HEK293 (cell line): ENCODE results near the gene ZNF438.

Experiments used
- IKZF3 ChIP-seq: fragments of 450-650 bp; IDR thresholded peaks from 2 replicates; pipeline ENCODE4 v1.5.0; 2018; ENCODE audit warnings: missing biosample characterization, mild to moderate bottlenecking, missing genetic modification characterization, moderate library complexity
- RBAK ChIP-seq: fragments of 450-650 bp; formaldehyde crosslinking; IDR thresholded peaks from 2 replicates; pipeline ENCODE4 v1.5.1; 2016; ENCODE audit warnings: missing biosample characterization, missing genetic modification characterization
- ZNF341 ChIP-seq: fragments of 450-650 bp; formaldehyde crosslinking; IDR thresholded peaks from 2 replicates; pipeline ENCODE4; 2016; ENCODE audit warnings: low read depth, missing biosample characterization, missing genetic modification characterization
- ZNF426 ChIP-seq: fragments of 450-650 bp; formaldehyde crosslinking; IDR thresholded peaks from 2 replicates; pipeline ENCODE4 v1.5.1; 2017; ENCODE audit warnings: missing biosample characterization, missing genetic modification characterization, mild to moderate bottlenecking, inconsistent platforms, moderate library complexity
- ZNF561 ChIP-seq: fragments of 450-650 bp; IDR thresholded peaks from 2 replicates; pipeline ENCODE4 v1.5.1; 2018; ENCODE audit warnings: missing biosample characterization, missing genetic modification characterization, borderline replicate concordance
- ZNF747 ChIP-seq: fragments of 450-650 bp; formaldehyde crosslinking; IDR thresholded peaks from 2 replicates; pipeline ENCODE4 v1.5.1; 2016; ENCODE audit warnings: missing biosample characterization, missing genetic modification characterization
- ZNF792 ChIP-seq: fragments of 450-650 bp; formaldehyde crosslinking; IDR thresholded peaks from 2 replicates; pipeline ENCODE4 v1.5.1; 2016; ENCODE audit warnings: missing biosample characterization, missing genetic modification characterization
- TF ChIP-seq, protein P1 (sequence below): fragments of 450-650 bp; formaldehyde crosslinking; IDR thresholded peaks from 2 replicates; pipeline ENCODE4 v1.5.1; 2016; ENCODE audit warnings: missing biosample characterization, missing genetic modification characterization
- TF ChIP-seq, protein P2 (sequence below): fragments of 450-650 bp; formaldehyde crosslinking; IDR thresholded peaks from 2 replicates; pipeline ENCODE4 v1.5.1; 2016; ENCODE audit warnings: missing biosample characterization, missing genetic modification characterization
- TF ChIP-seq, protein P3 (sequence below): fragments of 450-650 bp; formaldehyde crosslinking; IDR thresholded peaks from 2 replicates; pipeline ENCODE4 v1.5.1; 2016; ENCODE audit warnings: missing biosample characterization, missing genetic modification characterization
- TF ChIP-seq, protein P4 (sequence below): fragments of 450-650 bp; formaldehyde crosslinking; IDR thresholded peaks from 2 replicates; pipeline ENCODE4 v1.5.1; 2016; ENCODE audit warnings: missing biosample characterization, missing genetic modification characterization, borderline replicate concordance

DNA sequence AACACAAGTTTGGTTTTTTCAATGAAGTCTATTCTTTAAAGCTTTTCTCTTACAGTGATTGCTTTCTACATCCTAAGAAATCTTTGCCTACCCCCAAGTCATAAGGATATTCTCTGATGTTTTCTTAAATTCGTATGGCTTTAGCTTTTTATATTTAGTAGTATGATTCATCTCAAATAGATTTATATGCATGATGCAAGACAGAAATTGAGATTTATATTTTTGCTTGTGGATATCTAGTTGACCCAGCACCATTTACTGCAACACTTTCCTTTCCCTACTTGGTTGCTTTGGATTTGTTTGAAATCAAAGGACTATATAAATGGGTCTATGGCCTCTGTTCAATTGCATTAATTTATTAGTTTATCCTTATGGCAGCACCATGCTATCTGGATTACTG, 113.9 kb downstream of the ZNF438 start:
- TF ChIP-seq IKZF3 (no peak), RBAK (tag by site-specific recombination) (no peak), ZNF792 (tag by site-specific recombination) (no peak), ZNF341 (tag by site-specific recombination) (no peak), ZNF747 (tag by site-specific recombination) (no peak), ZNF426 (tag by site-specific recombination) (no peak), ZNF561 (no peak)
- TF ChIP-seq, protein P1, sequence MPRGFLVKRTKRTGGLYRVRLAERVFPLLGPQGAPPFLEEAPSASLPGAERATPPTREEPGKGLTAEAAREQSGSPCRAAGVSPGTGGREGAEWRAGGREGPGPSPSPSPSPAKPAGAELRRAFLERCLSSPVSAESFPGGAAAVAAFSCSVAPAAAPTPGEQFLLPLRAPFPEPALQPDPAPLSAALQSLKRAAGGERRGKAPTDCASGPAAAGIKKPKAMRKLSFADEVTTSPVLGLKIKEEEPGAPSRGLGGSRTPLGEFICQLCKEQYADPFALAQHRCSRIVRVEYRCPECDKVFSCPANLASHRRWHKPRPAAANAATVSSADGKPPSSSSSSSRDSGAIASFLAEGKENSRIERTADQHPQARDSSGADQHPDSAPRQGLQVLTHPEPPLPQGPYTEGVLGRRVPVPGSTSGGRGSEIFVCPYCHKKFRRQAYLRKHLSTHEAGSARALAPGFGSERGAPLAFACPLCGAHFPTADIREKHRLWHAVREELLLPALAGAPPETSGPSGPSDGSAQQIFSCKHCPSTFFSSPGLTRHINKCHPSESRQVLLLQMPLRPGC (tag by site-specific recombination): no peak
- TF ChIP-seq, protein P2, sequence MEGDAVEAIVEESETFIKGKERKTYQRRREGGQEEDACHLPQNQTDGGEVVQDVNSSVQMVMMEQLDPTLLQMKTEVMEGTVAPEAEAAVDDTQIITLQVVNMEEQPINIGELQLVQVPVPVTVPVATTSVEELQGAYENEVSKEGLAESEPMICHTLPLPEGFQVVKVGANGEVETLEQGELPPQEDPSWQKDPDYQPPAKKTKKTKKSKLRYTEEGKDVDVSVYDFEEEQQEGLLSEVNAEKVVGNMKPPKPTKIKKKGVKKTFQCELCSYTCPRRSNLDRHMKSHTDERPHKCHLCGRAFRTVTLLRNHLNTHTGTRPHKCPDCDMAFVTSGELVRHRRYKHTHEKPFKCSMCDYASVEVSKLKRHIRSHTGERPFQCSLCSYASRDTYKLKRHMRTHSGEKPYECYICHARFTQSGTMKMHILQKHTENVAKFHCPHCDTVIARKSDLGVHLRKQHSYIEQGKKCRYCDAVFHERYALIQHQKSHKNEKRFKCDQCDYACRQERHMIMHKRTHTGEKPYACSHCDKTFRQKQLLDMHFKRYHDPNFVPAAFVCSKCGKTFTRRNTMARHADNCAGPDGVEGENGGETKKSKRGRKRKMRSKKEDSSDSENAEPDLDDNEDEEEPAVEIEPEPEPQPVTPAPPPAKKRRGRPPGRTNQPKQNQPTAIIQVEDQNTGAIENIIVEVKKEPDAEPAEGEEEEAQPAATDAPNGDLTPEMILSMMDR: no peak
- TF ChIP-seq, protein P3, sequence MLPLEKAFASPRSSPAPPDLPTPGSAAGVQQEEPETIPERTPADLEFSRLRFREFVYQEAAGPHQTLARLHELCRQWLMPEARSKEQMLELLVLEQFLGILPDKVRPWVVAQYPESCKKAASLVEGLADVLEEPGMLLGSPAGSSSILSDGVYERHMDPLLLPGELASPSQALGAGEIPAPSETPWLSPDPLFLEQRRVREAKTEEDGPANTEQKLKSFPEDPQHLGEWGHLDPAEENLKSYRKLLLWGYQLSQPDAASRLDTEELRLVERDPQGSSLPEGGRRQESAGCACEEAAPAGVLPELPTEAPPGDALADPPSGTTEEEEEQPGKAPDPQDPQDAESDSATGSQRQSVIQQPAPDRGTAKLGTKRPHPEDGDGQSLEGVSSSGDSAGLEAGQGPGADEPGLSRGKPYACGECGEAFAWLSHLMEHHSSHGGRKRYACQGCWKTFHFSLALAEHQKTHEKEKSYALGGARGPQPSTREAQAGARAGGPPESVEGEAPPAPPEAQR (tag by site-specific recombination): no peak
- TF ChIP-seq, protein P4, sequence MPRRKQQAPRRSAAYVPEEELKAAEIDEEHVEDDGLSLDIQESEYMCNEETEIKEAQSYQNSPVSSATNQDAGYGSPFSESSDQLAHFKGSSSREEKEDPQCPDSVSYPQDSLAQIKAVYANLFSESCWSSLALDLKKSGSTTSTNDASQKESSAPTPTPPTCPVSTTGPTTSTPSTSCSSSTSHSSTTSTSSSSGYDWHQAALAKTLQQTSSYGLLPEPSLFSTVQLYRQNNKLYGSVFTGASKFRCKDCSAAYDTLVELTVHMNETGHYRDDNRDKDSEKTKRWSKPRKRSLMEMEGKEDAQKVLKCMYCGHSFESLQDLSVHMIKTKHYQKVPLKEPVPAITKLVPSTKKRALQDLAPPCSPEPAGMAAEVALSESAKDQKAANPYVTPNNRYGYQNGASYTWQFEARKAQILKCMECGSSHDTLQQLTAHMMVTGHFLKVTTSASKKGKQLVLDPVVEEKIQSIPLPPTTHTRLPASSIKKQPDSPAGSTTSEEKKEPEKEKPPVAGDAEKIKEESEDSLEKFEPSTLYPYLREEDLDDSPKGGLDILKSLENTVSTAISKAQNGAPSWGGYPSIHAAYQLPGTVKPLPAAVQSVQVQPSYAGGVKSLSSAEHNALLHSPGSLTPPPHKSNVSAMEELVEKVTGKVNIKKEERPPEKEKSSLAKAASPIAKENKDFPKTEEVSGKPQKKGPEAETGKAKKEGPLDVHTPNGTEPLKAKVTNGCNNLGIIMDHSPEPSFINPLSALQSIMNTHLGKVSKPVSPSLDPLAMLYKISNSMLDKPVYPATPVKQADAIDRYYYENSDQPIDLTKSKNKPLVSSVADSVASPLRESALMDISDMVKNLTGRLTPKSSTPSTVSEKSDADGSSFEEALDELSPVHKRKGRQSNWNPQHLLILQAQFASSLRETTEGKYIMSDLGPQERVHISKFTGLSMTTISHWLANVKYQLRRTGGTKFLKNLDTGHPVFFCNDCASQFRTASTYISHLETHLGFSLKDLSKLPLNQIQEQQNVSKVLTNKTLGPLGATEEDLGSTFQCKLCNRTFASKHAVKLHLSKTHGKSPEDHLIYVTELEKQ: no peak
